H9 (cell line): ENCODE data around the gene SCNN1B. TPM values are rescaled to one million over a fixed set of nuclear protein-coding genes. Genes with fewer than 3 reads are reported as not detected.
A peak's percentile ranks its signal among the peaks of the same experiment; 100 is the strongest.
"Not testable (repeated sequence)": the region's sequence is repeated elsewhere in the genome, so short reads cannot be mapped to it uniquely, and the experiment has no call there.

Experiments
- DNase-seq: peaks from one replicate; pipeline ENCODE4 v3.0.0-alpha.2; 2017
- H2AFZ ChIP-seq: one replicate; pipeline ENCODE4 v1.6.1; 2013; ENCODE audit warnings: mild to moderate bottlenecking, low read length, control low read depth, moderate library complexity
- H2AK5ac ChIP-seq: 2 replicates; pipeline ENCODE4 v1.6.1; 2013; ENCODE audit warnings: low read length, control low read depth, mixed read lengths; ENCODE audit not compliant: insufficient read length
- H2BK120ac ChIP-seq: one replicate; pipeline ENCODE4 v1.6.1; 2013; ENCODE audit warnings: low read depth, mild to moderate bottlenecking, low read length, control low read depth, inconsistent platforms; ENCODE audit not compliant: poor library complexity, severe bottlenecking
- H2BK12ac ChIP-seq: 2 replicates; pipeline ENCODE4 v1.6.1; 2013; ENCODE audit warnings: low read length, control low read depth, mixed read lengths, low read depth; ENCODE audit not compliant: insufficient read length
- H2BK15ac ChIP-seq: 2 replicates; pipeline ENCODE4 v1.6.1; 2013; ENCODE audit warnings: low read depth, low read length, control low read depth
- H2BK20ac ChIP-seq: one replicate; pipeline ENCODE4 v1.6.1; 2013; ENCODE audit warnings: low read depth, mild to moderate bottlenecking, low read length, control low read depth, inconsistent platforms; ENCODE audit not compliant: poor library complexity, severe bottlenecking
- H2BK5ac ChIP-seq: 2 replicates; pipeline ENCODE4 v1.6.1; 2013; ENCODE audit warnings: low read length, control low read depth, mixed read lengths; ENCODE audit not compliant: insufficient read length
- H3K14ac ChIP-seq: 2 replicates; pipeline ENCODE4 v1.6.1; 2013; ENCODE audit warnings: low read length, control low read depth; ENCODE audit not compliant: insufficient read depth
- H3K18ac ChIP-seq: 2 replicates; pipeline ENCODE4 v1.6.1; 2013; ENCODE audit warnings: low read depth, mild to moderate bottlenecking, mixed read lengths, low read length, control low read depth; ENCODE audit not compliant: insufficient read length
- H3K23ac ChIP-seq: 2 replicates; pipeline ENCODE4 v1.6.1; 2013; ENCODE audit warnings: low read length, control low read depth, mixed read lengths, low read depth; ENCODE audit not compliant: insufficient read length
- H3K23me2 ChIP-seq: 2 replicates; pipeline ENCODE4 v1.6.1; 2013; ENCODE audit warnings: low read depth, mild to moderate bottlenecking, mixed read lengths, low read length, control low read depth; ENCODE audit not compliant: insufficient read length, poor library complexity, severe bottlenecking
- H3K27ac ChIP-seq: 2 replicates; pipeline ENCODE4 v1.5.1; 2013; ENCODE audit warnings: low read length, control low read depth, mixed read lengths, low read depth; ENCODE audit not compliant: insufficient read length
- H3K27me3 ChIP-seq: 2 replicates; pipeline ENCODE4 v1.6.1; 2013; ENCODE audit warnings: low read length, control low read depth, inconsistent platforms; ENCODE audit not compliant: insufficient read depth
- H3K4ac ChIP-seq: 2 replicates; pipeline ENCODE4 v1.6.1; 2013; ENCODE audit warnings: low read depth, mild to moderate bottlenecking, control low read depth, inconsistent platforms, low read length, moderate library complexity
- H3K4me1 ChIP-seq: 2 replicates; pipeline ENCODE4 v1.6.1; 2013; ENCODE audit warnings: low read length, control low read depth, inconsistent platforms; ENCODE audit not compliant: insufficient read depth
- H3K4me2 ChIP-seq: 2 replicates; pipeline ENCODE4 v1.6.1; 2013; ENCODE audit warnings: low read length, control low read depth, mixed read lengths; ENCODE audit not compliant: insufficient read length, insufficient read depth
- H3K56ac ChIP-seq: 2 replicates; pipeline ENCODE4 v1.6.1; 2013; ENCODE audit warnings: low read depth, mild to moderate bottlenecking, mixed read lengths, low read length, control low read depth; ENCODE audit not compliant: insufficient read length
- H3K79me1 ChIP-seq: 2 replicates; pipeline ENCODE4 v1.6.1; 2013; ENCODE audit warnings: low read depth, mild to moderate bottlenecking, moderate library complexity, low read length, control low read depth, inconsistent platforms; ENCODE audit not compliant: insufficient read depth, poor library complexity, severe bottlenecking
- H3K79me2 ChIP-seq: 2 replicates; pipeline ENCODE4 v1.6.1; 2013; ENCODE audit warnings: low read length, control low read depth, inconsistent platforms; ENCODE audit not compliant: insufficient read depth
- H3K9ac ChIP-seq: 2 replicates; pipeline ENCODE4 v1.6.1; 2013; ENCODE audit warnings: low read length, control low read depth, mixed read lengths; ENCODE audit not compliant: insufficient read length; ENCODE audit errors: extremely low read depth
- H3K9me3 ChIP-seq: one replicate; pipeline ENCODE4 v1.6.1; 2013; ENCODE audit warnings: low read depth, low read length, inconsistent platforms; ENCODE audit not compliant: control insufficient read depth
- H3T11ph ChIP-seq: one replicate; pipeline ENCODE4 v1.6.1; 2013; ENCODE audit warnings: mild to moderate bottlenecking, low read length, control low read depth, inconsistent platforms
- H4K20me1 ChIP-seq: one replicate; pipeline ENCODE4 v1.6.1; 2013; ENCODE audit not compliant: control insufficient read depth, insufficient read length, insufficient read depth
- H4K5ac ChIP-seq: 2 replicates; pipeline ENCODE4 v1.6.1; 2013; ENCODE audit warnings: low read depth, mild to moderate bottlenecking, mixed read lengths, low read length, control low read depth; ENCODE audit not compliant: insufficient read length
- H4K8ac ChIP-seq: replicated peaks from 2 replicates; pipeline ENCODE4 v1.6.1; 2013; ENCODE audit warnings: low read length, control low read depth, mixed read lengths, low read depth; ENCODE audit not compliant: insufficient read length
- H4K91ac ChIP-seq: 2 replicates; pipeline ENCODE4 v1.6.1; 2013; ENCODE audit warnings: low read depth, mild to moderate bottlenecking, moderate library complexity, mixed read lengths, low read length, control low read depth; ENCODE audit not compliant: insufficient read length
- H3K27ac Mint-ChIP-seq, 3 experiments: 2 replicates in 2 of 3; 3 replicates in 1 of 3; pipeline ENCODE4 v1.8.0; 2020 to 2021; ENCODE audit warnings: mixed read lengths in 3 of 3, mild to moderate bottlenecking in 1 of 3, moderate library complexity in 1 of 3
- H3K27me3 Mint-ChIP-seq: 2 replicates; pipeline ENCODE4 v1.8.0; 2021; ENCODE audit warnings: low read depth, mild to moderate bottlenecking, moderate library complexity, mixed read lengths
- H3K36me3 Mint-ChIP-seq, 3 experiments: 2 replicates in 2 of 3; 3 replicates in 1 of 3; pipeline ENCODE4 v1.8.0; 2020 to 2021; ENCODE audit warnings: low read depth in 3 of 3, mixed read lengths in 3 of 3; ENCODE audit not compliant: insufficient read depth in 1 of 3
- H3K4me1 Mint-ChIP-seq, 2 experiments: 2 replicates each; pipeline ENCODE4 v1.8.0; 2020; ENCODE audit warnings: mixed read lengths in 2 of 2
- H3K4me3 Mint-ChIP-seq, 2 experiments: 2 replicates in 1 of 2; 3 replicates in 1 of 2; pipeline ENCODE4 v1.8.0; 2020 to 2021; ENCODE audit warnings: mild to moderate bottlenecking in 2 of 2, mixed read lengths in 2 of 2, moderate library complexity in 1 of 2
- H3K9me3 Mint-ChIP-seq, 2 experiments: 2 replicates in 1 of 2; 3 replicates in 1 of 2; pipeline ENCODE4 v1.8.0; 2020; ENCODE audit warnings: mild to moderate bottlenecking in 2 of 2, mixed read lengths in 2 of 2, moderate library complexity in 1 of 2
- WGBS: extraction: QIAGEN DNeasy Blood & Tissue Kit; methylation state at CpG from one replicate; pipeline ENCODE4 v1.1.7; 2013; ENCODE audit warnings: missing lambda C conversion rate, low lambda C conversion rate, mixed read lengths; ENCODE audit not compliant: insufficient read length; ENCODE audit errors: extremely low coverage; 5-methylcytosine and 5-hydroxymethylcytosine counted together
- total RNA-seq: library from RNA; stranded (reverse); gene quantifications from 2 replicates; pipeline ENCODE4 v1.2.1, GENCODE V29; 2021
- TF ChIP-seq, protein P1 (sequence below): fragments of 200-600 bp; sonication (generic); conservative IDR thresholded peaks from 3 replicates; pipeline ENCODE4 v1.8.0; 2021; ENCODE audit warnings: antibody characterized with exemption, mild to moderate bottlenecking

SCNN1B gene
- total RNA-seq, 1 experiment from 2014 or later: 0.11 TPM

DNA sequence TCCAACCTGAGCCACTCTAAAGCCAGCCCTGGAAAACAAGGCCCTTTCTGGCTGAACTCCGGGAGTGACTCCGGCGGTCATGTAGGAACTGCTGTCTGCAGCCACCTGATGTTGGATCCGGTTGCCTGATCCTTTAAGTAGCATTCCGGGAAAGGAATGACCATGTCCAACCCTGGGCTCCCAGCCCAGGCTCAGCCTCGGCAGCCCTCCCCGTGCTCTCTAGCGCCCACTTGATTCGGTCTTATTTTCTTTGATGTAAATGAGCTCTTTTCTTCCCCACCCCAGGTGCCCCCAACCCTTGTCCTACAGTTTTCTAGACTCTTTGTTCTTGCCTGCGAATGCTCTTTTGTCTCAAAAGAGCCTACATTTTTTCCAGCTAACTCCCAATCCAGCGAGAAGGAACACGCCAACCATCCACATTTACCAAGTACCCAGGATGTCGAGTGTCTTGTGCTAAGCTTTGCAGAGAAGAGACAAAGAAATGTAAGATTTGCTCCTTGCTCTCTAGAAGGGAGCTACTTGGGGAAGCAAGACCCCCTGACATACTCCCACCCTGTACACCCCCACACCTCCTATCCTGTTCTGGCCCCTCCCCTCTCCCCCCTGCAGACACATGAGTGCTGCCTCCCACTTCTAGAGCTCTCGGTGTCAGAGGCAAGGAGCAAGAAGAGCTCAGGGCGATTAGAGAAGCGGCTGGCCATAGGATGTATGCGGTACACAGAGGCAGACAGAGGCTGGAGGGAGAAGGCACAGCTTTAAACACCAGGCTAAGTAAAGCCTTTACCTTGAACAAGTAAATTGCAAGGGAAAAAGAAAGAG, 97.1 kb downstream of the SCNN1B start:
- no peak overlapping the region for H2BK20ac ChIP-seq
- Mint-ChIP-seq H3K9me3 (no peaks in the 10 kb centered on the region), H3K36me3 (peaks cover 8 to 59% (median 45%) of the 10 kb centered on the region in 3 experiments), H3K4me3 (peak overlapping the region; percentile 41 to 72), H3K27ac (peak overlapping the region; percentile 23 to 97 (median 93)), H3K27me3 (no peaks in the 10 kb centered on the region), H3K4me1 (peaks cover 32 to 39% of the 10 kb centered on the region in 2 experiments)
- H2AFZ ChIP-seq: no peak overlapping the region
- peak overlapping the region; percentile 27 for H3K4me2 ChIP-seq
- H4K20me1 ChIP-seq: no peaks in the 10 kb centered on the region
- no peak overlapping the region for H3K4ac ChIP-seq
- no peak overlapping the region for H3K56ac ChIP-seq
- peak overlapping the region; percentile 37 for H3K18ac ChIP-seq
- H4K91ac ChIP-seq: no peak overlapping the region
- no peak overlapping the region for H3T11ph ChIP-seq
- no peak overlapping the region for H2BK12ac ChIP-seq
- no peak overlapping the region for H2AK5ac ChIP-seq
- no peaks in the 10 kb centered on the region for H3K79me1 ChIP-seq
- no peaks in the 10 kb centered on the region for H3K79me2 ChIP-seq
- H2BK15ac ChIP-seq: no peak overlapping the region
- 0 out of 2 replicates have a peak overlapping the region, but pooled peaks have one; percentile 48 for H3K14ac ChIP-seq
- no peaks in the 10 kb centered on the region for H3K23me2 ChIP-seq
- no peak overlapping the region for H2BK120ac ChIP-seq
- no peaks in the 10 kb centered on the region for H3K27me3 ChIP-seq
- H3K4me1 ChIP-seq: peaks cover 8% of the 10 kb centered on the region; the same call in 1 of the 2 replicates
- peak; percentile 88 for DNase-seq
- TF ChIP-seq, protein P1, sequence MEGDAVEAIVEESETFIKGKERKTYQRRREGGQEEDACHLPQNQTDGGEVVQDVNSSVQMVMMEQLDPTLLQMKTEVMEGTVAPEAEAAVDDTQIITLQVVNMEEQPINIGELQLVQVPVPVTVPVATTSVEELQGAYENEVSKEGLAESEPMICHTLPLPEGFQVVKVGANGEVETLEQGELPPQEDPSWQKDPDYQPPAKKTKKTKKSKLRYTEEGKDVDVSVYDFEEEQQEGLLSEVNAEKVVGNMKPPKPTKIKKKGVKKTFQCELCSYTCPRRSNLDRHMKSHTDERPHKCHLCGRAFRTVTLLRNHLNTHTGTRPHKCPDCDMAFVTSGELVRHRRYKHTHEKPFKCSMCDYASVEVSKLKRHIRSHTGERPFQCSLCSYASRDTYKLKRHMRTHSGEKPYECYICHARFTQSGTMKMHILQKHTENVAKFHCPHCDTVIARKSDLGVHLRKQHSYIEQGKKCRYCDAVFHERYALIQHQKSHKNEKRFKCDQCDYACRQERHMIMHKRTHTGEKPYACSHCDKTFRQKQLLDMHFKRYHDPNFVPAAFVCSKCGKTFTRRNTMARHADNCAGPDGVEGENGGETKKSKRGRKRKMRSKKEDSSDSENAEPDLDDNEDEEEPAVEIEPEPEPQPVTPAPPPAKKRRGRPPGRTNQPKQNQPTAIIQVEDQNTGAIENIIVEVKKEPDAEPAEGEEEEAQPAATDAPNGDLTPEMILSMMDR: peak; percentile 57
- no peak overlapping the region for H2BK5ac ChIP-seq
- no peaks in the 10 kb centered on the region for H3K9me3 ChIP-seq
- WGBS: no CpG with 5 or more reads among the region's 17 CpGs
- no peak overlapping the region for H4K8ac ChIP-seq
- no peak overlapping the region for H3K27ac ChIP-seq
- no peak overlapping the region for H3K23ac ChIP-seq
- H3K9ac ChIP-seq: no peak overlapping the region
- H4K5ac ChIP-seq: no peak overlapping the region

DNA sequence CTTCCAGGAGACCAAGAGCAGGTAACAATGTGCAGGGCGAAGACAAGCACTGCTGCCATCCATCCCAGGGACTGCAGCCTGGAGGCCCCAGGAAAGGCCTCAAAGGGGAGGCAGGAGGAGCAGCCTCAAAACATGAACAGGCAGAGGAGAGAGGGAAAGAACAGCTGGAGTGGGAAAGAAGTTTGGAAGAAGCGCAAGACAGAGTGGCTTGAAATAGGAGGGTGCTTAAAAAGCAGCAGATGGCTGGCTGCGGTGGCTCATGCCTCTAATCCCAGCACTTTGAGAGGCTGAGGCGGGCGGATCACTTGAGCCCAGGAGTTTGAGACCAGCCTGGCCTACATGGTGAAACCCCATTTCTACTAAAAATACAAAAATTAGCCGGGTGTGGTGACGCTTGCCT, 98.3 kb downstream of the SCNN1B start:
- H3K9me3 ChIP-seq, H2BK20ac ChIP-seq, H3K79me1 ChIP-seq, H4K8ac ChIP-seq, H4K91ac ChIP-seq, H3K9me3 Mint-ChIP-seq, H3K23ac ChIP-seq, H3K4me1 ChIP-seq, H3T11ph ChIP-seq, H2BK120ac ChIP-seq, H3K27me3 ChIP-seq, H3K23me2 ChIP-seq, H4K20me1 ChIP-seq, H2BK5ac ChIP-seq, H3K27ac ChIP-seq, H2BK12ac ChIP-seq, DNase-seq, H3K79me2 ChIP-seq, H3K4ac ChIP-seq, H3K27me3 Mint-ChIP-seq, H2AK5ac ChIP-seq, H3K4me2 ChIP-seq, H3K56ac ChIP-seq, H4K5ac ChIP-seq, H3K14ac ChIP-seq, H2AFZ ChIP-seq, H2BK15ac ChIP-seq, H3K9ac ChIP-seq, H3K18ac ChIP-seq: not testable (repeated sequence)
- Mint-ChIP-seq H3K27ac (peak overlapping the region in 2 of 3 experiments; percentile 76 to 97; a peak in 5 of 7 replicates), H3K36me3 (peaks cover 8 to 61% (median 44%) of the 10 kb centered on the region in 3 experiments), H3K4me1 (peaks cover 32 to 36% of the 10 kb centered on the region in 2 experiments), H3K4me3 (peak overlapping the region in 1 of 2 experiments; percentile 1; a peak in 1 of 5 replicates)
- no CpG with 5 or more reads among the region's 7 CpGs for WGBS
